Astrocyte of the spinal cord (primary cell): ENCODE data around the gene ASTN2.

Source experiments
- DNase-seq: peaks from one replicate; pipeline ENCODE4 v3.0.0; 2011; ENCODE audit warnings: low read depth, low spot score
- H3K4me3 ChIP-seq: 2 replicates; pipeline ENCODE4 v1.5.1; 2011; ENCODE audit warnings: low read depth, mild to moderate bottlenecking, low read length, moderate library complexity
- CTCF ChIP-seq: IDR thresholded peaks from 2 replicates; pipeline ENCODE4 v1.5.1; 2012; ENCODE audit warnings: low read depth, mild to moderate bottlenecking, low read length, inconsistent platforms
- in situ Hi-C: cut with HindIII; loops from 2 replicates; pipeline ENCODE4 v1.10.0; 2017; ENCODE audit warnings: low sequenced_read_pairs

Gene ASTN2

DNA sequence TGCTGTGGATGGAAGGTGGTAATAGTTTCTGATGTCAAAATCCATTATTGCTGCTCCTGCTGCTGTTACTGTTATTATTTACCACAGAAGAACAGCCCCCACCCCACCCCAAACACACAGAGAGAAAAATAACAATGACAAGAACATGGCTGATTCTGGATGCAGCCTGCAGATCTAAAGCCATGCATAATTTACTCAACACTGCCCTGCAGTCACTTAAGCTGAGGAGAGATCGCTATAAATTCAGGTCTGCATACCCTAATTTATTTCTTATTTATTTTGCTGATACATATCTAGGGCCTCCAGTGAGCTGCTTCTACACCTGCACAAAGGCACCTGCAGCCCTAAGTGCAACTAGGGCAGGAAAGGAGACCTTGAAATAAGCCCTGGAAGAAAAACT lies 595.7 kb downstream of the ASTN2 start:
- in situ Hi-C loops, result no loop called here
- TF ChIP-seq CTCF, result no peak
- no peak overlapping the region for H3K4me3 ChIP-seq
- DNase-seq, result no peak

DNA sequence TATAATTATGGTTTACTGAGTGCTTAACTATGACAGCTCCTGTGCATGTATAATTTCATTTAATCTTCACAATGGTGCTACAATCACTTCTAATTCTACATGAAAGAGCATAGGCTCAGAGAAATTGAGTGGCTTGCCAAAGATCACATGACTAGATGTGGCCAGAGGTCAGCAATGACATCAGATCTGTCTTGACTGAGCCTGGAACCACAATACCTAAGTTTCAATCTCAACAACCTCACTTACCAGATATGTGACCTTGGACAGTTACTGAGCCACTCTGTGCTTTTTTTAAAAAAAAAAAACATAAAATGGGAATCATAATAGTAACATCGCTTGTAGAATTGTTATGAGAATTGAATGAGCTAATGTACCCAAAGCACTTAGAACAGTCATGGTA lies 597.1 kb downstream of the ASTN2 start:
- TF ChIP-seq CTCF, result no peak
- in situ Hi-C loops, result no loop called here
- no peak for DNase-seq
- H3K4me3 ChIP-seq, result no peak overlapping the region

GRCh38 chr9:116816484-116816883 lies 598.4 kb downstream of the ASTN2 start:
- no peak overlapping the region for H3K4me3 ChIP-seq
- TF ChIP-seq CTCF, result no peak
- no peak for DNase-seq
- in situ Hi-C loops, result no loop called here

- no peak for DNase-seq
- no peak for TF ChIP-seq CTCF
- no peak overlapping the region for H3K4me3 ChIP-seq
- in situ Hi-C loops, result no loop called here
These were observed 599.0 kb downstream of the ASTN2 start for GRCh38 chr9:116815835-116816234.

- H3K4me3 ChIP-seq, result no peak overlapping the region
- in situ Hi-C loops, result no loop called here
- no peak for TF ChIP-seq CTCF
- DNase-seq, result no peak
These were observed 601.9 kb downstream of the ASTN2 start for GRCh38 chr9:116813031-116813300.

DNA sequence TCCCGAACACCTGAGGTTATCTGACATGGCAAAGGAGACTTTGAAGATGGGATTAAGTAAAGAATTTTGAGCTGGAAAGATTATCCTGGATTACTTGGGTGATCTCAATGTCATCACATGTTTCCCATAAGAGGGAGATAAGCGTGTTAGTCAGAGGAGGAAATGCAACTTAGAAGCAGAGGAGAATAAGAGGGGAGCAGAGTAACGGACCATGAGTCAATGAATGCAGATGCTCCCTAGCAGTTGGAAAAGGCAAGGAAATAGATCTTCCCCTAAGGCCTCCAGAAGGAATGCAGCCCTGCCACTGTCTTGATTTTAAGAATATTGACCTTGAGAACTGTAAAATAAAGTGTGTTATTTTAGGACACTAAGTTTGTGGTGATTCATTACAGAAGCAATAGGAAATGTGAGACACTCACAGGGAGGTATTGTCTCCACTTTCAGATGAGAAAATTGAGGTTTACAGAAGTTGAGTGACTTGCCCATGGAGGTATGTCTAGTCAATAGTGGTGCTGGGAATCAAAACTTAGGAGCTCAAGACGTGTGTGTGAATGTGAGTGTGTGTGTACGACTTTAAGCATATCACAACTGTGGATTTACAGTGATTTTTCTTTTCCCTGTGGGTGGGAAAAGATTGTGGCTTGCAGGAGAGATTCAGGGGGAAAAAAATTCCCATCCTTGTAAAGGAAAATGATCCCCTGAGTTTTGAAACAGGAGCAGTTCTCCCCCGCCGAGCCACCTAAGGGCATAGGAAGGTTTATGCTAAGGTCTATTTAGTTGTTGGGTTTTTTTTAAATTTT lies 602.4 kb downstream of the ASTN2 start:
- H3K4me3 ChIP-seq, result no peak overlapping the region
- peak; percentile 16 for DNase-seq
- in situ Hi-C loops, result no loop called here
- no peak for TF ChIP-seq CTCF

GRCh38 chr9:116809656-116810055 lies 605.2 kb downstream of the ASTN2 start:
- in situ Hi-C loops, result no loop called here
- TF ChIP-seq CTCF, result no peak
- DNase-seq, result no peak
- no peak overlapping the region for H3K4me3 ChIP-seq
